Nephron progenitor cell (in vitro differentiated cells): ENCODE measurements around the gene KIRREL1.

ENCODE experiments used
- DNase-seq: peaks from one replicate; pipeline ENCODE4 v3.0.0; 2021
- H3K27ac Mint-ChIP-seq: 2 replicates; pipeline ENCODE4 v1.8.0; 2021; ENCODE audit warnings: mild to moderate bottlenecking, moderate library complexity, mixed read lengths
- H3K27me3 Mint-ChIP-seq: 2 replicates; pipeline ENCODE4 v1.8.0; 2021; ENCODE audit warnings: mild to moderate bottlenecking, low read depth, mixed read lengths; ENCODE audit not compliant: poor library complexity
- H3K36me3 Mint-ChIP-seq: 2 replicates; pipeline ENCODE4 v1.8.0; 2021; ENCODE audit warnings: low read depth, mixed read lengths
- H3K4me1 Mint-ChIP-seq: 2 replicates; pipeline ENCODE4 v1.8.0; 2021; ENCODE audit warnings: mixed read lengths
- H3K4me3 Mint-ChIP-seq: 2 replicates; pipeline ENCODE4 v1.8.0; 2021; ENCODE audit warnings: mild to moderate bottlenecking, moderate library complexity, mixed read lengths
- H3K9me3 Mint-ChIP-seq: 2 replicates; pipeline ENCODE4 v1.8.0; 2021; ENCODE audit warnings: mild to moderate bottlenecking, moderate library complexity, mixed read lengths
- TF ChIP-seq, protein P1 (sequence below): fragments of 200-600 bp; sonication (generic); IDR thresholded peaks from 2 replicates; pipeline ENCODE4 v1.5.0; 2021; ENCODE audit warnings: antibody characterized with exemption

KIRREL1 gene

DNA sequence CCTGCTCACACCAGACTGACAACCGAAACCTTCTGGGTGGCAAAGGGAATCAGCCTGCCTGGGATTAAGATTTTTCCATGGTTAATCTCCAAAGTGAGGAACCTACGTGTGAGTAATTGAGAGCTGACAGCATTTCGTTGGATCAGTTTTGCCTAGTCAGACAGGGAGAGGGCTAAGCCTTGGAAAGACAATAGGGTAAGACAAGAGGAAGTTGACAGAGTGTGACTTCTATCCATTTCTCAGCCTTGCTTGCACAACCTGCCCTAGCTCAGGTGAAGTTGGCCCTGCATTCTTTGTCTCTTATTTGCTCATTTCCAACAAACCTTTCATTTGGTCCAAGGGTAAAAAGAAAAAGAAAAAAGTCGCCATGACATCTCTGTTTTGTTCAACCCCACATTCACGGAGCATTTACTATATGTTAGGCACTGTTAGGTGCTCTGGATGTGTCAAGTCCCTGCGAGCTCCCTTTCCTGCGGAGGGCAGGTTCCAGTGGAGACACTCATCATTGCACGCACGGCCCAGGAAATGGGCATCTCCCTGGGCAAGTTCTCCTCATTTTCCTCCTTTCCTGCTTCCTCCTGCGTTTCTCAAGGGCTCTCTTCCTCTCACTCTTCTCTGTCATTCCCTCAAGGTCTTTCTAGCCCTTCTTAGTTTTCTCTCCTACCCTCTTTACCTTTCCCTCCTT is 23.3 kb downstream of the KIRREL1 start:
- TF ChIP-seq, protein P1, sequence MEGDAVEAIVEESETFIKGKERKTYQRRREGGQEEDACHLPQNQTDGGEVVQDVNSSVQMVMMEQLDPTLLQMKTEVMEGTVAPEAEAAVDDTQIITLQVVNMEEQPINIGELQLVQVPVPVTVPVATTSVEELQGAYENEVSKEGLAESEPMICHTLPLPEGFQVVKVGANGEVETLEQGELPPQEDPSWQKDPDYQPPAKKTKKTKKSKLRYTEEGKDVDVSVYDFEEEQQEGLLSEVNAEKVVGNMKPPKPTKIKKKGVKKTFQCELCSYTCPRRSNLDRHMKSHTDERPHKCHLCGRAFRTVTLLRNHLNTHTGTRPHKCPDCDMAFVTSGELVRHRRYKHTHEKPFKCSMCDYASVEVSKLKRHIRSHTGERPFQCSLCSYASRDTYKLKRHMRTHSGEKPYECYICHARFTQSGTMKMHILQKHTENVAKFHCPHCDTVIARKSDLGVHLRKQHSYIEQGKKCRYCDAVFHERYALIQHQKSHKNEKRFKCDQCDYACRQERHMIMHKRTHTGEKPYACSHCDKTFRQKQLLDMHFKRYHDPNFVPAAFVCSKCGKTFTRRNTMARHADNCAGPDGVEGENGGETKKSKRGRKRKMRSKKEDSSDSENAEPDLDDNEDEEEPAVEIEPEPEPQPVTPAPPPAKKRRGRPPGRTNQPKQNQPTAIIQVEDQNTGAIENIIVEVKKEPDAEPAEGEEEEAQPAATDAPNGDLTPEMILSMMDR = no peak
- Mint-ChIP-seq H3K4me1 (peaks cover 99% of the 10 kb centered on the region), H3K27ac (peak overlapping the region; percentile 80), H3K9me3 (no peaks in the 10 kb centered on the region), H3K36me3 (no peaks in the 10 kb centered on the region), H3K4me3 (no peak overlapping the region), H3K27me3 (no peaks in the 10 kb centered on the region)
- DNase-seq = no peak

- no peak for DNase-seq
- H3K27me3 Mint-ChIP-seq = no peaks in the 10 kb centered on the region
- H3K4me3 Mint-ChIP-seq = peak overlapping the region; percentile 3
- TF ChIP-seq, protein P1 = no peak
- peaks cover 100% of the 10 kb centered on the region for H3K4me1 Mint-ChIP-seq
- H3K36me3 Mint-ChIP-seq = no peaks in the 10 kb centered on the region
- H3K9me3 Mint-ChIP-seq = no peaks in the 10 kb centered on the region
- H3K27ac Mint-ChIP-seq = peak overlapping the region; percentile 97
These were observed 24.6 kb downstream of the KIRREL1 start for GRCh38 chr1:158017800-158018595.

GRCh38 chr1:158019171-158019868 is 25.9 kb downstream of the KIRREL1 start:
- H3K36me3 Mint-ChIP-seq = peaks cover 8% of the 10 kb centered on the region
- H3K9me3 Mint-ChIP-seq = no peaks in the 10 kb centered on the region
- H3K27ac Mint-ChIP-seq = peak overlapping the region; percentile 97
- peak overlapping the region; percentile 43 for H3K4me3 Mint-ChIP-seq
- DNase-seq = peak; percentile 52
- TF ChIP-seq, protein P1 = no peak
- peaks cover 100% of the 10 kb centered on the region for H3K4me1 Mint-ChIP-seq
- H3K27me3 Mint-ChIP-seq = no peaks in the 10 kb centered on the region

GRCh38 chr1:158020259-158020885 is 26.9 kb downstream of the KIRREL1 start:
- H3K4me1 Mint-ChIP-seq = peaks cover 100% of the 10 kb centered on the region
- no peak for DNase-seq
- H3K36me3 Mint-ChIP-seq = peaks cover 8% of the 10 kb centered on the region
- H3K27me3 Mint-ChIP-seq = no peaks in the 10 kb centered on the region
- H3K4me3 Mint-ChIP-seq = peak overlapping the region; percentile 49
- no peaks in the 10 kb centered on the region for H3K9me3 Mint-ChIP-seq
- TF ChIP-seq, protein P1 = no peak
- H3K27ac Mint-ChIP-seq = peak overlapping the region; percentile 97

- TF ChIP-seq, protein P1 = no peak
- Mint-ChIP-seq H3K4me3 (peak overlapping the region; percentile 49), H3K27me3 (no peaks in the 10 kb centered on the region), H3K9me3 (no peaks in the 10 kb centered on the region), H3K27ac (no peak overlapping the region), H3K36me3 (peaks cover 8% of the 10 kb centered on the region), H3K4me1 (peaks cover 98% of the 10 kb centered on the region)
- no peak for DNase-seq
These were observed 27.6 kb downstream of the KIRREL1 start for GRCh38 chr1:158020886-158021620.
